Vagina (tissue), 2 donors: Measurements from ENCODE around the gene MYO1C. TPM values are rescaled to one million over a fixed set of nuclear protein-coding genes. Genes with fewer than 3 reads are reported as not detected.

Experiments
- DNase-seq, 2 donors: peaks; one replicate each; pipeline ENCODE4 v3.0.0-alpha.2; 2017; ENCODE audit errors: extremely low spot score in 2 of 2
- H3K27ac ChIP-seq: fragments of 200-600 bp; sonication (generic); one replicate; pipeline ENCODE4 v1.5.1; 2019
- H3K27me3 ChIP-seq: fragments of 200-600 bp; sonication (generic); one replicate; pipeline ENCODE4 v1.5.1; 2019
- H3K36me3 ChIP-seq, 2 donors: fragments of 200-600 bp; sonication (generic); one replicate each; pipeline ENCODE4 v1.5.1; 2017 to 2019
- H3K4me1 ChIP-seq: fragments of 200-600 bp; sonication (generic); one replicate; pipeline ENCODE4 v1.5.1; 2019
- H3K4me3 ChIP-seq, 2 donors: fragments of 200-600 bp; sonication (generic); 1 replicate in 1 of 2; 2 replicates in 1 of 2; pipeline ENCODE4 v1.5.1; 2016 to 2019
- H3K9me3 ChIP-seq: fragments of 200-600 bp; sonication (generic); one replicate; pipeline ENCODE4 v1.5.1; 2019
- POLR2A ChIP-seq, 2 donors: fragments of 450-650 bp; IDR thresholded peaks; one replicate each; pipeline ENCODE4 v1.6.1; 2017; ENCODE audit warnings: antibody characterized with exemption in 2 of 2, mild to moderate bottlenecking in 2 of 2, moderate library complexity in 2 of 2
- POLR2AphosphoS5 ChIP-seq, 2 donors: sonication (generic); formaldehyde crosslinking; IDR thresholded peaks; one replicate each; pipeline ENCODE4 v1.9.0; 2017; ENCODE audit warnings: antibody characterized with exemption in 2 of 2, mild to moderate bottlenecking in 2 of 2, low read depth in 1 of 2; ENCODE audit not compliant: insufficient read depth in 1 of 2
- intact Hi-C: fragments of 100-400 bp; cut with DNase I; formaldehyde crosslinking; loops from one replicate; pipeline ENCODE4 v1.15.1; 2023
- total RNA-seq: library from RNA; depleted of rRNA; stranded (reverse); fragments of >200 nt; gene quantifications from one replicate; pipeline ENCODE4 v1.2.3, GENCODE V29; 2016
- TF ChIP-seq, protein P1 (sequence below), 3 experiments: fragments of 450-650 bp in 2 of 3; fragments of 200-600 bp in 1 of 3; sonication (generic) in 1 of 3; IDR thresholded peaks; one replicate each; pipeline ENCODE4 v1.5.1; 2017 to 2019; ENCODE audit warnings: antibody characterized with exemption in 3 of 3, mild to moderate bottlenecking in 2 of 3, moderate library complexity in 2 of 3

The MYO1C gene
- total RNA-seq, 1 donor from 2014 or later = 118 TPM

DNA sequence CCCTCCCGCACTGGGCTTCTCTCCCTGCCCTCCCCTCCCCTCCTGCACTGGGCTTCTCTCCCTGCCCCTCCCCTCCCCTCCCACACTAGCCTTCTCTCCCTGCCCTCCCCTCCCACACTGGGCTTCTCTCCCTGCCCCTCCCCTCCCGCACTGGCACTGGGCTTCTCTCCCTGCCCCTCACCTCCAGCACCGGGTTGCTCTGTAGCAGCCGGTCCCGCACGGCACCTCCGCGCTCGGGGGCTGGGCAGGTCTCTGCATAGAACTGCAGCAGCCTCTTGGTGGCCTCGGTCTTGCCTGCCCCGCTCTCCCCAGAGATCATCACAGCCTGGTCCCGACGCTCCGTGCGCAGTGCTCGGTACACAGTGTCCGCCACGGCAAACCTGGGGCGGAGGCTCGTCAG lies 9.8 kb downstream of the MYO1C start:
- no peak for DNase-seq
- intact Hi-C loops = no loop called here
- Histone ChIP-seq H3K4me3 (no peak overlapping the region), H3K27ac (peak overlapping the region; percentile 57), H3K27me3 (no peaks in the 10 kb centered on the region), H3K4me1 (peaks cover 42% of the 10 kb centered on the region), H3K36me3 (peaks cover 3 to 54% of the 10 kb centered on the region in 2 donors), H3K9me3 (no peaks in the 10 kb centered on the region)
- no peak for TF ChIP-seq POLR2A (IDR thresholded peaks at IDR 0.05)
- TF ChIP-seq, protein P1, sequence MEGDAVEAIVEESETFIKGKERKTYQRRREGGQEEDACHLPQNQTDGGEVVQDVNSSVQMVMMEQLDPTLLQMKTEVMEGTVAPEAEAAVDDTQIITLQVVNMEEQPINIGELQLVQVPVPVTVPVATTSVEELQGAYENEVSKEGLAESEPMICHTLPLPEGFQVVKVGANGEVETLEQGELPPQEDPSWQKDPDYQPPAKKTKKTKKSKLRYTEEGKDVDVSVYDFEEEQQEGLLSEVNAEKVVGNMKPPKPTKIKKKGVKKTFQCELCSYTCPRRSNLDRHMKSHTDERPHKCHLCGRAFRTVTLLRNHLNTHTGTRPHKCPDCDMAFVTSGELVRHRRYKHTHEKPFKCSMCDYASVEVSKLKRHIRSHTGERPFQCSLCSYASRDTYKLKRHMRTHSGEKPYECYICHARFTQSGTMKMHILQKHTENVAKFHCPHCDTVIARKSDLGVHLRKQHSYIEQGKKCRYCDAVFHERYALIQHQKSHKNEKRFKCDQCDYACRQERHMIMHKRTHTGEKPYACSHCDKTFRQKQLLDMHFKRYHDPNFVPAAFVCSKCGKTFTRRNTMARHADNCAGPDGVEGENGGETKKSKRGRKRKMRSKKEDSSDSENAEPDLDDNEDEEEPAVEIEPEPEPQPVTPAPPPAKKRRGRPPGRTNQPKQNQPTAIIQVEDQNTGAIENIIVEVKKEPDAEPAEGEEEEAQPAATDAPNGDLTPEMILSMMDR (IDR thresholded peaks at IDR 0.05) = no peak
- no peak for TF ChIP-seq POLR2AphosphoS5 (IDR thresholded peaks at IDR 0.05; ENCODE audit: insufficient read depth in 1 of 2, low read depth in 1 of 2)

DNA sequence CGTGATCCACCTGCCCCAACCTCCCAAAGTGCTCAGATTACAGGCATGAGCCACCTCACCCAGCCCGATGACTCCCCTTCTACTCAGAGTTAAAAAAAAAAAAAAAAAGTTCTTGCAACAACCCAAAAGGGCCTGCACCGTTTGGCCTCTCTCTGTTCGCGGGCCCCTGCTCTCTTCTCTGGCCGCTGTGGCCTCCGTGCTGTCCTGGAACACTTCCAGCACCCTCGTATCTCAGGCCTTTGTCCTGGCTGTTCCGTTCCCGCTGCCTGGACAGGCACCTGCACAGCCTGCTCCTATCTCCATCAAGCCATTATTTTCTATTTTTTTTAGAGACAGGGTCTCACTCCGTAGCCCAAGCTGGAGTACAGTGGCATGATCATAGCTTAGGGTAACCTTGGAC lies 10.8 kb downstream of the MYO1C start:
- Histone ChIP-seq H3K4me3 (no peak overlapping the region), H3K27ac (no peak overlapping the region), H3K27me3 (no peaks in the 10 kb centered on the region), H3K4me1 (peaks cover 32% of the 10 kb centered on the region), H3K9me3 (no peaks in the 10 kb centered on the region), H3K36me3 (peaks cover 3 to 61% of the 10 kb centered on the region in 2 donors)
- intact Hi-C loops = no loop called here
- TF ChIP-seq, protein P1 (IDR thresholded peaks at IDR 0.05) = no peak
- TF ChIP-seq POLR2AphosphoS5 (IDR thresholded peaks at IDR 0.05; ENCODE audit: insufficient read depth in 1 of 2, low read depth in 1 of 2) (no peak), POLR2A (IDR thresholded peaks at IDR 0.05) (no peak)
- no peak for DNase-seq

DNA sequence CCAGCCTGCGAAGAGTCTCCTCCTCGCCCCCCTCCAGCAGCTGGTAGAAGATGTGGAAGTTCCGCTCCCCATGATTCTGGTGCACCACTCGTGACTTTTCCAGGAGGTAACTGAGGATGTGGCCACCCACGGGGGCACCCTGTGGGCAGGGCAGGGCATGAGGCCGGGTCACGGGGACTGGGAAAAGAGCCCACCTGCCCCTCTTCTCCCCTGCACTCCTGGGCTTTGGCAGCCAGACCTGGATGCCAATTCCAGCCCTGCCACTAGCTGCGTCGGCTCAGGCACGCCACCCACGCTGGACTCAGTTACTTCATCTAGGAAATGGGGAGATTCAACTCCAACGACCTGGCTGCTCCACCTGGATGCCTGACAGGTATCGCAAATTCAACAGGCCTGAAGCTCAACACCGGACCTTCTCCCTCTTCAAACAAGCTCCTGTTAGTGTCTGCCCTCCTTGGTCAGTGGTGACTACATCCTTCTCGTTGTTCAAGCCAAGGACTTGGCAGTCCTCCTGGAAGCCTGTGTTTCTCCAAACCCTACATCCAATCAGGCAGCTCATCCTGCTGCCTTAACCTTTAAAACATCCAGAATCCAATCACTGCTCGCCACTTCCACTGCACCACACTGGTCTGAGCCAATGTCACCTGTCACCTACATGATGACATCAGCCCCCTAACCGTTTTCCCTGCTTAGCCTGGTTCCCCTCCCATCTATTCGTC lies 11.6 kb downstream of the MYO1C start:
- H3K9me3 ChIP-seq = no peaks in the 10 kb centered on the region
- intact Hi-C loops = no loop called here
- H3K27ac ChIP-seq = no peak overlapping the region
- H3K36me3 ChIP-seq = peaks cover 3 to 69% of the 10 kb centered on the region in 2 donors
- TF ChIP-seq POLR2A (IDR thresholded peaks at IDR 0.05) (no peak), POLR2AphosphoS5 (IDR thresholded peaks at IDR 0.05; ENCODE audit: insufficient read depth in 1 of 2, low read depth in 1 of 2) (no peak)
- TF ChIP-seq, protein P1 (IDR thresholded peaks at IDR 0.05) = no peak
- no peak for DNase-seq
- no peaks in the 10 kb centered on the region for H3K27me3 ChIP-seq
- no peak overlapping the region for H3K4me3 ChIP-seq
- H3K4me1 ChIP-seq = peaks cover 25% of the 10 kb centered on the region

DNA sequence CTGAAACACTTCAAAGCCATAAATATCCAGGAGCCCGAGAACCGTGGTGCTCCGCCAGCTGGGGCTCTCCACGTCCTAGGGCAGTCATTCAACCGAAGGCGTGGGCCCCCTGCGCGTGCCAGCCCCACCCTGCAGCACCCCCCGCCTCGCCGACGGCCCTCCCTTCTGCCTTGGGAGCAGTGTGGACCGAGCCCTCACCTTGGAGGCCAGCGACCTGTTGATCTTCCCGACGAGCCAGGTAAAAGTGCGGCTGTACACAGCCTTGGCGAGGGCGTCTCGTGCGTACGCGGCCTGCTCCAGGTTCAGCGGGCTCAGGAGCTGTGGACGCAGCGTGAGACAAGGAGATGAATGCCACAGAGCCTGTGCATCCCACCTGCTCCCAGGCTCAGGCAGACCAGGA lies 14.1 kb downstream of the MYO1C start:
- Histone ChIP-seq H3K4me3 (no peak overlapping the region), H3K36me3 (peaks cover 3 to 74% of the 10 kb centered on the region in 2 donors), H3K27ac (no peak overlapping the region), H3K9me3 (no peaks in the 10 kb centered on the region), H3K27me3 (no peaks in the 10 kb centered on the region), H3K4me1 (peaks cover 8% of the 10 kb centered on the region)
- no peak for DNase-seq
- intact Hi-C loops = no loop called here
- TF ChIP-seq, protein P1 (IDR thresholded peaks at IDR 0.05) = no peak
- TF ChIP-seq POLR2A (IDR thresholded peaks at IDR 0.05) (no peak), POLR2AphosphoS5 (IDR thresholded peaks at IDR 0.05; ENCODE audit: insufficient read depth in 1 of 2, low read depth in 1 of 2) (no peak)

DNA sequence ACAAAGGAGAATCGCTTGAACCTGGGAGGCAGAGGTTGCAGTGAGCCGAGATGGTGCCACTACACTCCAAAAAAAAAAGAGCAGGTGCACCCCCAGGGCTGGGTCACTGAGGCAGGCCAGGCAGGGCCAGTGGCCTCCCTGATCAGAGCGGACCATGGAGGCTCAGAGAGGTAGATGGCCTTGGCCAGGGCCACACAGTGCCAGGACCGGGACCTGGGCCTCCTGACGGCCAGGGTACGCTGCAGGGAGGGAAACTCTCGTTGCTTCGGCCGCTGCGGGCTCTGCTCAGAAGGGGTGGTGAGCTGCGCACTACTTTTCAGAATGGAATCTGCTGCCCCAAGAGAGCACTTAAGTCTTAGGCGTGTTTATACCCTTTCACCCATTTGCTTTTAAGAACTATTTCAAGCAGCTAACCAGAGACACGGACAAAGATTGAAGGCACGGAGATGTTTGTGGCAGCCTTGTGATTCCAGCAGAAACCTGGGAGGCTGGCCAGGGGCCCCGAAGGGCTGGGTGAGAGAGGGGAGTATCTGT lies 17.1 kb downstream of the MYO1C start:
- TF ChIP-seq POLR2AphosphoS5 (IDR thresholded peaks at IDR 0.05; ENCODE audit: insufficient read depth in 1 of 2, low read depth in 1 of 2) (no peak), POLR2A (IDR thresholded peaks at IDR 0.05) (no peak)
- TF ChIP-seq, protein P1 (IDR thresholded peaks at IDR 0.05) = no peak
- no peak overlapping the region for H3K27ac ChIP-seq
- no peaks in the 10 kb centered on the region for H3K4me1 ChIP-seq
- H3K9me3 ChIP-seq = no peaks in the 10 kb centered on the region
- DNase-seq = no peak
- intact Hi-C loops = no loop called here
- H3K4me3 ChIP-seq = no peak overlapping the region
- H3K27me3 ChIP-seq = no peaks in the 10 kb centered on the region
- H3K36me3 ChIP-seq = peaks cover 3 to 73% of the 10 kb centered on the region in 2 donors
